Head of caudate nucleus (tissue), 42 donors: ENCODE data around the gene DNAAF8.

Experiments
- DNase-seq, 42 donors: peaks; one replicate each; pipeline versions ENCODE4 v3.0.0 to v3.0.0-alpha.2; 2020 to 2021; ENCODE audit warnings: mixed read lengths in 7 of 42
- intact Hi-C: fragments of 100-400 bp; cut with DNase I; formaldehyde crosslinking; loops from one replicate; pipeline ENCODE4 v1.15.0; 2022

Gene DNAAF8

GRCh38 chr16:4744555-4745273 is 10.4 kb downstream of the DNAAF8 start:
- no peak for DNase-seq

GRCh38 chr16:4745274-4745569 is 10.9 kb downstream of the DNAAF8 start:
- intact Hi-C loops: no loop called here
- DNase-seq: no peak

More at GRCh38 chr16:4744555-4745273, 10.4 kb downstream of the DNAAF8 start:
- intact Hi-C loops: no loop called here

- intact Hi-C loops: no loop called here
- no peak for DNase-seq
Measured at GRCh38 chr16:4746215-4746614, 11.9 kb downstream of the DNAAF8 start.

DNA sequence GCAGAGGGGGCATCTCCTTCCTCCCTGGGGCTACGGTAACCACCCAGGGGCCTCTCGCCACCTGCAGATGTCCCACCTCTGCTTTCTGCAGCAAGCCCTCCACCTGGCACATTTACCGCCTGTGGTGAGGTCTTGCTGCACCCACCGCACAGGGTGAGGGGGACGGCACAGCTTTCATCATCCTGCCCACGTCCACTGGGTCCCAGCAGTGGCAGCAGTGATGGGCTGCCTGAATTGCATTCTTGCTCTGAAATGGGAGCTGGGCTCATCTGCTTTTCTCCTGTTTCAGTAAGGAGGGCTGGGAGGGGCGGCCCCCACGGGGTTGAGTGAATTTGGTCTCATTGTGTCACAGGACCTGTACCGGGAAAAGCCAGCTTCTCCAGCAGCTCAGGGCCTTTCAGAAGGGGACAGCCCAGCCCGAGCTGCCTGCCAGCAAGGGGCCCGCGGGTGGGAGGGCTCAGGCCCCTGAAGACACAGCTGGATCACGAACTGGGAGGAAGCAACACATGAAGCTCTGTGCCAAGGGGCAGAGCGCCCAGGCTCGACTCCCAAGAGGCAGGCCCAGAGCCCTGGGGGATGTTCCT is 12.7 kb downstream of the DNAAF8 start:
- intact Hi-C loops: no loop called here
- DNase-seq: peak in 32 of 42 donors; percentile 10 to 69 (median 36)

DNA sequence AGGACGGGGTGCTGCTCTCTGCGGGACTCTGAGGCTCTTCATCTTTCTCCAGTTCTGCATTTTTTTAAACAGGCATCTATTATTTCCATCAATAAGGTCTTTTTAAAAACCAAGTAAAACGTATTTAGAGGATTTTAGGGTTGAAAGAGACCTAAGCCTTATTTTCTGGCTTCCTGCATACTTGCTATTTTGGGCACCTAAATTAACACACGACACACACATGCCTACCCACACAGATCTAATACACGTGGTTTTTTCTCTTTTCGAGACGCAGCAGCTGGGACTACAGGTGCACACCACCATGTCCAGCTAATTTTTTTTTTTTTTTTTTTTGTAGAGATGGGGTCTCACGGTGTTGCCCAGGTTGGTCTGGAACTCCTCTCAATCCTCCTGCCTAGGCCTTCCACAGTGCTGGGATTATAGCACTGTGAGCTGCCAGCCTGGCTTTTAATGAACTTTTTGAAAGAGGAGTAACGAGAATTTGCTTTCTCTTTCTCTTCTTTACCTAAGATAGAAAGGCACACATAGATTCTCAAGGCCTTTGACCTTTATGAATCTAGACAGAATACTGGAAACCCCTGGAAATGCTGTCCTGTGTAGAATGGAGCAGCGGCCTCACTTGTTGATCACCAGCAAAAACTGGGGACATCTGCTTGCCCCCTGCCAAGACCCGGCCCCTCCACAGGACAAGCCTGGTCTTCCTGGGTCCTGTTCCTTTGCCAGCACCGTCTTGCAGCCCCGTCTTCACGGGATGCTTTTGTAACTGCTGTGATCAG is 13.8 kb downstream of the DNAAF8 start:
- DNase-seq: peak in 3 of 42 donors; percentile 22 to 64 (median 52)
- intact Hi-C loops: no loop called here

DNA sequence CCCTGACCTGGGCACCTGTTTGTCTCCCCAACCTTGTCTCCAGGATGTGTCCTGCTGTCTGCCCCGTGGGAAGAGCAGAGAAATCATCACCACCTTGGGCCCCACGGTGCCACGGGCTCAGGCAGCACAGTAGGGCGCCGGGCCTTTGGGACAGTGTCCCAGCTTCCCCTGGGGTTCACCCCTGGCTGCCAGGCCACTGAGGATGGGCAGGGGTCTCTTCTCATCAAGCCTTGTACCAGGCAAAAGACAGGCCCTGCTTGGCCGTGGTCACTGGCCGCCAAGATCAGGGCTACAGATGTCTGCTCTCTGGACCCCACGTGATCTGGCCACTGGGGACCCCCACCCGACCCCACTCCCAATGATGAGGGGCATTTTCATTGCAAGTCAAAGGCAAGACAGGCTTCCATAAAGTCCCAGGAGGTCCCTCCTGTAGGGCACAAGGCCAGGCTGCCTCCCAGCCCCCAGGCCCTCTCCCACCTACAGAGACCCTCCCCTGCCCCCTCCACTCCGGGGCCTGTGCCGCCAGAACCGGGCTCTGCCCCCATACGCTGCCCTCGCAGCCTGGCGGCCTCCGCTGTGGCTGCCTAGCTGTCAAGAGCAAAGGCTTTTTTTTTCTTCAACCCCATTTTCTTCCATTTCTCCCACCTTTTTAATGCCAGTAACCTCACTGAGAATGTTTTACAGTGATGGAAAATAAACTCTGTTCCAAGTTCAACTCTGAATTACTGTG is 14.5 kb downstream of the DNAAF8 start:
- DNase-seq: no peak
- intact Hi-C loops: no loop called here

DNA sequence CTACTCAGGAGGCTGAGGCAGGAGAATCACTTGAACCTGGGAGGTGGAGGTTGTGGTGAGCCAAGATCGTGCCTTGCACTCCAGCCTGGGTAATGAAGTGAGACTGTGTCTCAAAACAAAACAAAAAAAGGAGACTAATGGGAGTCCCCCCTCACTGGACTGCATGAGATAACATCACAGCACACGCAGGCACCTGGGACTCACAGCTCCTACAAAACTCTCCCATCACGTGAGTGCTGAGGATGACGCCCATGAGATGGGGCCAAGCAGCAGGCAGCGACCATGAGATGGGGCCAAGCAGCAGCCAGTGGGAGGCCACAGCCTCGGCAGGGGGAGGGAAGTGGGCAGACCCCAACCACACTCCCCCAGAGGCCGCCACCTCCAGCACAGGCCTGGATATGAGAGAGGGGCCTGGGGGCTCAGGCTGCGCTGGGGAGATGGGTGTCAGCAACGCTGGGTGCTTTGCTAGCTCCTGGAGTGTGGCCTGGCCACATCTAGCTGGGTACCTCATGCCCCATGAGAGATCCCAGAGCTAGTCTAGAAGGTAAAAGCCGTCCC is 15.4 kb downstream of the DNAAF8 start:
- no peak for DNase-seq
- intact Hi-C loops: no loop called here

DNA sequence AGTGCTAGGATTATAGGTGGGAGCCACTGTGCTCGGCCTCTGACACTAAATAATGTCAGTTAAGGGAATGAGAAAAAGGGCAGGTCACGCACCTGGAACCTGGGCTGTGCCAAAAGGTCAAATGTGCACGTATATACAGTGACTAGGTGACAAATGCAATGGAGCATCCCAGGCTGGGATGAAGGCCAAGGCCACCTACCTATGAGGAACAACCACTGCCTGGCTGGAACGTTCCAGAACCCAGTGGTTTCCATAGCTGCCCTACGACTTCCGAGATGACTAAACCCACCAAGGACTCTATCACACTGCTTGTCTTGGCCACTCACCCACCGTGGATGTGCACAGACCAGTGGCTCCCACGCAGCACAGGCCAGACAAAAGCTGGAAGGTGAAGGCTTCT is 16.6 kb downstream of the DNAAF8 start:
- intact Hi-C loops: no loop called here

DNA sequence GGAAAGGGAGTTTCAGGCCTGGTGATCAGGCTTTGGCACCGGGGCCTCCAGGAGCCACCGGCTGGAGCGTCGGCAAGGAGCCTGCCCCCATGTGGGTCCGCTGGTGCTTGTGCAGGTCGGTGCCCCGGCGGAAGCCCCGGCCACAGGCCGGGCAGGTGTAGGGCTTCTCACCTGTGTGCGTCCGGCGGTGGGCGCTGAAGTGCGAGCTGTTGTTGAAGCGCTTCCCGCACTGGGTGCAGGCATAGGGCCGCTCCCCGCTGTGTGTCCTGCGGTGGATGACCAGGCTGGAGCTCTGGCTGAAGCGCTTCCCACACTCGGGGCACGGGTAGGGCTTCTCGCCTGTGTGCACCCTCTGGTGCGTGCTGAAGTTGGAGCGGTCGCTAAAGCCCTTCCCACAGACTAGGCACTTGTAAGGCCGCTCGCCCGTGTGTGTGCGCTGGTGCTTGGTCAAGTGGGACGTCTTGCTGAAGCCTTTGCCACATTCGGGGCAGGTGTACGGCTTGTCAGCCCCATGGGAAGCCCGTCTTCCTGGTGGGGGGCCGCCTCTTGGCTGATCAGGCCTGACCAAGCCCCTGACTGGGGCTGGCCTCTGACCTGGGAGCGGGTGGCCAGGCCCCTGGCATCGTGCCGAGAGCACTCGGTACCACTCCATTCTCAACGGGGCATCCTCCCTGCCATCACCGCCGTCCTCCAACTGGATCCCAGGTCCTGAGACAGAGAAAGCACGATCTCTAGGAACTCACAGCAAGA is 18.2 kb downstream of the DNAAF8 start:
- intact Hi-C loops: no loop called here
- DNase-seq: no peak

More for the DNA sequence above, 16.6 kb downstream of the DNAAF8 start:
- DNase-seq: no peak

DNA sequence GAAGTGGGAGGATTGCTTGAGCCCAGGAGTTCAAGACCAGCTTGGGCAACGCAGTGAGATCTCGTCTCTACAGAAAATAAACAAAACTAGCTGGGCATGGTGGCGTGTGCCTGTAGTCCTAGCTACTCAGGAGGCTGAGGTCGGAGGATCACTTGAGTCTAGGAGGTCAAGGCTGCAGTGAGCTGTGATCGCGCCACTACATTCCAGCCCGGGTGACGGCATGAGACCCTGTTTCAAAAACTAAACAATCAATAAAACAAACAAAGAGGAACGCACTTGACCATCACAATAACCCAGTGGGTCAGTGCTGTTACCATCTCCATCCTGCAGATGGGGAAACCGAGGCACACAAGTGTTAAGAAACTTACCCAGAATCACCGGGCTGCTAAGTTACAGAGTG is 18.9 kb downstream of the DNAAF8 start:
- intact Hi-C loops: no loop called here
- DNase-seq: no peak

- intact Hi-C loops: no loop called here
- no peak for DNase-seq
Measured at GRCh38 chr16:4754865-4755264, 20.5 kb downstream of the DNAAF8 start.

GRCh38 chr16:4755687-4756086 is 21.4 kb downstream of the DNAAF8 start:
- no peak for DNase-seq
- intact Hi-C loops: no loop called here

DNA sequence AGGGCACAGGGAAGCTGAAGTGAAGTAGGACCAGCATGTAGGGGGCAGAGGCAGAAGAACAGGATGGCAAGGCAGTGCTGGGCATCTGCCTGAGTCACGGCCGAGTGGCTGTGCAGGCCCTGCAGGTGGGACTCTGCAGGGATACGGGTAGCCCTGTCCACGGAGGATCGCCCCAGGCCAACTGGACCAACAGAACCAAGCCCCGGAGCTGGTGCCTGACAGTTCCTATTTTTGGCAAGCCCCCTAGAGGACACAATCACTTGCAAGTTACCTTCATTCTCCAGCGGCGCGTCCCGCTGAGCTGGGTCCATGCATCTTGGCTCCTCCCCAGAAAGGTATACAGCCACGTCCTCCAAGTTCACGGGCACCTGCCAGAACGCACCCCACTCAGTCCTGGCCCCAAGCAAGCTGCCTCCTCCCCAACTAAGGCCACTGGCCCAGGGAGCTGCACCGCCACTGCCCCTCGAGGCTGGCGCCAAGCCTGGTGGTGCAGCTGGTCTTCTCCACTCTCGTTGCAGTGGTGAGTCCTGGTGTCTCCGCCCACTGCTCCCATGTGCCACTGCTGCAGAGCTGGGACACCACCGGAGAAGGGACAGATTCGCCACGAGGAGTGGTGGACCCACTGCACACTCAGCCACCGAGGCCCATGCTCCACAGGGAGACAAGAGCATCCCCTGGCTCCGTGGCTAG is 26.0 kb downstream of the DNAAF8 start:
- no peak for DNase-seq
- intact Hi-C loops: no loop called here

GRCh38 chr16:4762205-4762604 is 27.9 kb downstream of the DNAAF8 start:
- no peak for DNase-seq
- intact Hi-C loops: no loop called here

GRCh38 chr16:4763791-4764190 is 29.5 kb downstream of the DNAAF8 start:
- DNase-seq: no peak
- intact Hi-C loops: no loop called here

- intact Hi-C loops: loop anchor here (5.0 kb wide), 2 partner anchors 37 to 82 kb away; partner anchors contain the start of genes GLYR1, ROGDI and UBN1
- no peak for DNase-seq
Measured at GRCh38 chr16:4765511-4766474, 31.5 kb downstream of the DNAAF8 start.
